ENCODE data around the gene TAGLN3. TPM values are rescaled to one million over a fixed set of nuclear protein-coding genes. Genes with fewer than 3 reads are reported as not detected.

Gene TAGLN3
- total RNA-seq, 1 experiment from 2014 or later, result not detected

DNA sequence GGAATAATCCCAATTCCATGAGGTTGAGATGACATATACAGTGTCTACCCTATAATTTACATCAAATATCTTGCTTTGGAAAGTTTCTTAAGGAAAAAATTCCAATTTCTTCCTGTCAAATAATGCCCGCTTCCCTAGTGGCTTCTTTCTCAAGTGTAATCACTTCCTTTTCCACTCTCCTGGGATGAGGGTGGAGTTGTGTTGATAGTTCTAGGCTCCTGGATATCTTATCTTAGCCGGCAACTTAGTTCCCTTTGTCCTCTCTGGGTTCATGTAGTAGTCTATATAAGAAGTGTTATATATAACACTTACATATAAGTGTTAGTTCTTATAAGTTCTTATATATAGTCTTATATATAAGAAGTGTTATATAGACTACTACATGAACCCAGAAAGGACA lies 10.9 kb downstream of the TAGLN3 start:
- CTCF ChIA-PET, result interaction anchor here (0.6 kb wide), 1 partner anchor 22 kb away, joined by 6 read pairs; no protein-coding TSS in a partner anchor
- DNase-seq (ENCODE audit: low read depth, low spot score), result no peak

DNA sequence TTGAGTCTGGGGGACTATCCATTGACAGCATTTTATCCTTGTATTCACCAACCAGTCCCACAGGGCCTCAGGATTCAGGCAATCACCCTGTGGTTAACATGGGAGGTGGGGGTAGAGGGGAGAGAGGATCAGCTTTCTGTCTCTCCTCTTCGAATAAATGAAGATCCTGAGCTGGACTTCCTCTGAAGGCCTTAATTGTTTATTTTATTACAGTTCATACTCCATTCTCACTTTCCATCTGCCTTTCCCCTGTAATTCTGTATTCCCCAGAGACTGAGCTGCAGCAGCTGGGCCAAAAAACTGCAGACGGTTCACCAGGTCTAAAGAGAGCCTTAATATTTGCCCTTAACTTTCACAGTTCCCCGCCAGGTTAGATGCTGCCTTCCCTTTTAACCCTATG lies 11.9 kb downstream of the TAGLN3 start:
- ATAC-seq, result no peak

More for the DNA sequence above, 10.9 kb downstream of the TAGLN3 start:
- no peaks in the 10 kb centered on the region for H3K27me3 ChIP-seq (ENCODE audit: control insufficient read depth, insufficient read depth, low read length)
- no TSS peak for BruUV-seq (replicated peaks)
- TF ChIP-seq, protein P1, sequence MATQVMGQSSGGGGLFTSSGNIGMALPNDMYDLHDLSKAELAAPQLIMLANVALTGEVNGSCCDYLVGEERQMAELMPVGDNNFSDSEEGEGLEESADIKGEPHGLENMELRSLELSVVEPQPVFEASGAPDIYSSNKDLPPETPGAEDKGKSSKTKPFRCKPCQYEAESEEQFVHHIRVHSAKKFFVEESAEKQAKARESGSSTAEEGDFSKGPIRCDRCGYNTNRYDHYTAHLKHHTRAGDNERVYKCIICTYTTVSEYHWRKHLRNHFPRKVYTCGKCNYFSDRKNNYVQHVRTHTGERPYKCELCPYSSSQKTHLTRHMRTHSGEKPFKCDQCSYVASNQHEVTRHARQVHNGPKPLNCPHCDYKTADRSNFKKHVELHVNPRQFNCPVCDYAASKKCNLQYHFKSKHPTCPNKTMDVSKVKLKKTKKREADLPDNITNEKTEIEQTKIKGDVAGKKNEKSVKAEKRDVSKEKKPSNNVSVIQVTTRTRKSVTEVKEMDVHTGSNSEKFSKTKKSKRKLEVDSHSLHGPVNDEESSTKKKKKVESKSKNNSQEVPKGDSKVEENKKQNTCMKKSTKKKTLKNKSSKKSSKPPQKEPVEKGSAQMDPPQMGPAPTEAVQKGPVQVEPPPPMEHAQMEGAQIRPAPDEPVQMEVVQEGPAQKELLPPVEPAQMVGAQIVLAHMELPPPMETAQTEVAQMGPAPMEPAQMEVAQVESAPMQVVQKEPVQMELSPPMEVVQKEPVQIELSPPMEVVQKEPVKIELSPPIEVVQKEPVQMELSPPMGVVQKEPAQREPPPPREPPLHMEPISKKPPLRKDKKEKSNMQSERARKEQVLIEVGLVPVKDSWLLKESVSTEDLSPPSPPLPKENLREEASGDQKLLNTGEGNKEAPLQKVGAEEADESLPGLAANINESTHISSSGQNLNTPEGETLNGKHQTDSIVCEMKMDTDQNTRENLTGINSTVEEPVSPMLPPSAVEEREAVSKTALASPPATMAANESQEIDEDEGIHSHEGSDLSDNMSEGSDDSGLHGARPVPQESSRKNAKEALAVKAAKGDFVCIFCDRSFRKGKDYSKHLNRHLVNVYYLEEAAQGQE (IDR thresholded peaks at IDR 0.05; ENCODE audit: insufficient read depth in 1 of 2, low read depth in 2 of 2, low read length in 1 of 2), result no peak
- no peak for TF ChIP-seq SIN3A (IDR thresholded peaks at IDR 0.05; ENCODE audit: borderline replicate concordance, insufficient read depth, low read depth, low read length)
- TF ChIP-seq POLR2AphosphoS5 (IDR thresholded peaks at IDR 0.05; ENCODE audit: low read depth, low read length), result no peak
- TF ChIP-seq TCF7L2 (IDR thresholded peaks at IDR 0.05; ENCODE audit: low read depth, low read length), result no peak
- no peak for TF ChIP-seq CTCF (IDR thresholded peaks at IDR 0.05)
- H3K27ac ChIP-seq (ENCODE audit: low read length), result no peak overlapping the region
- no peak overlapping the region for H3K4me3 ChIP-seq (ENCODE audit: low read depth in 2 of 2, low read length in 2 of 2)
- no peaks in the 10 kb centered on the region for H3K4me1 ChIP-seq (ENCODE audit: control insufficient read depth, insufficient read depth, low read length)
- intact Hi-C loops (cut with micrococcal nuclease; ENCODE audit: unreplicated experiment), result no loop called here
- in situ Hi-C loops (cut with HindIII; ENCODE audit: low pct_unique_long_range_greater_than_20kb, low sequenced_read_pairs), result no loop called here
- ATAC-seq, result no peak
- H3K9me3 ChIP-seq (ENCODE audit: control insufficient read depth, insufficient read depth, low read depth, low read length), result no peaks in the 10 kb centered on the region
- no peaks in the 10 kb centered on the region for H3K36me3 ChIP-seq (ENCODE audit: control insufficient read depth, insufficient read depth, low read length)
- POLR2A ChIA-PET, result no interaction called here

More for the DNA sequence above, 11.9 kb downstream of the TAGLN3 start:
- intact Hi-C loops (cut with micrococcal nuclease; ENCODE audit: unreplicated experiment) (no loop called here), in situ Hi-C loops (cut with HindIII; ENCODE audit: low pct_unique_long_range_greater_than_20kb, low sequenced_read_pairs) (no loop called here)
- no peak for TF ChIP-seq POLR2AphosphoS5 (IDR thresholded peaks at IDR 0.05; ENCODE audit: low read depth, low read length)
- TF ChIP-seq, protein P1 (IDR thresholded peaks at IDR 0.05; ENCODE audit: insufficient read depth in 1 of 2, low read depth in 2 of 2, low read length in 1 of 2), result no peak
- TF ChIP-seq CTCF (IDR thresholded peaks at IDR 0.05), result no peak
- TF ChIP-seq TCF7L2 (IDR thresholded peaks at IDR 0.05; ENCODE audit: low read depth, low read length), result no peak
- no peak for TF ChIP-seq SIN3A (IDR thresholded peaks at IDR 0.05; ENCODE audit: borderline replicate concordance, insufficient read depth, low read depth, low read length)
- no peaks in the 10 kb centered on the region for H3K9me3 ChIP-seq (ENCODE audit: control insufficient read depth, insufficient read depth, low read depth, low read length)
- ChIA-PET CTCF (no interaction called here), POLR2A (no interaction called here)
- H3K4me3 ChIP-seq (ENCODE audit: low read depth in 2 of 2, low read length in 2 of 2), result no peak overlapping the region
- DNase-seq (ENCODE audit: low read depth, low spot score), result no peak
- BruUV-seq (replicated peaks), result no TSS peak
- H3K36me3 ChIP-seq (ENCODE audit: control insufficient read depth, insufficient read depth, low read length), result no peaks in the 10 kb centered on the region
- H3K4me1 ChIP-seq (ENCODE audit: control insufficient read depth, insufficient read depth, low read length), result no peaks in the 10 kb centered on the region
- no peak overlapping the region for H3K27ac ChIP-seq (ENCODE audit: low read length)
- H3K27me3 ChIP-seq (ENCODE audit: control insufficient read depth, insufficient read depth, low read length), result no peaks in the 10 kb centered on the region
